ENCODE results near the gene OSBPL8.
A peak's percentile ranks its signal among the peaks of the same experiment; 100 is the strongest.

Gene OSBPL8

GRCh38 chr12:76555797-76556196 lies 3.8 kb downstream of the OSBPL8 start:
- DNase-seq = no peak

- no peak for DNase-seq
Observed at GRCh38 chr12:76555231-76555767, 4.3 kb downstream of the OSBPL8 start.

GRCh38 chr12:76554405-76555230 lies 5.0 kb downstream of the OSBPL8 start:
- peak; percentile 34 to 54 for DNase-seq

- no peak for DNase-seq
Observed at GRCh38 chr12:76552343-76552938, 7.1 kb downstream of the OSBPL8 start.

- DNase-seq = no peak
Observed at GRCh38 chr12:76551482-76551888, 8.1 kb downstream of the OSBPL8 start.

DNA sequence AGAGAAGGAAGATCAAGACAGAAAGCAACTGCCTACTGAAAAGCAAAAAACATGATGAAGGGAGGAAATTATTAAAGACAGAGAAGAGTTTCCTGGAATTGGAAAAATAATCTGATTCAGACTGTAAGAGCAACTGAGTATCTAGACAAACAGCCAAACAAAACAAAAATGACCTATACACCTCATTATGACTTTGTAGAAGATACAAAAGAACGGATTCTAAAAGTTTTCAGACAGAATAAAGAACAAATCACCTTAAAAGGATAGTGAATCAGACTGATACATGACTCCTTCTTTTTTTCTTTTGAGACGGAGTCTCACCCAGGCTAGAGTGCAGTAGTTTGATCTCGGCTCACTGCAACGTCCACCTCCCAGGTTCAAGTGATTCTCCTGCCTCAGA lies 10.4 kb downstream of the OSBPL8 start:
- no peak for DNase-seq

DNA sequence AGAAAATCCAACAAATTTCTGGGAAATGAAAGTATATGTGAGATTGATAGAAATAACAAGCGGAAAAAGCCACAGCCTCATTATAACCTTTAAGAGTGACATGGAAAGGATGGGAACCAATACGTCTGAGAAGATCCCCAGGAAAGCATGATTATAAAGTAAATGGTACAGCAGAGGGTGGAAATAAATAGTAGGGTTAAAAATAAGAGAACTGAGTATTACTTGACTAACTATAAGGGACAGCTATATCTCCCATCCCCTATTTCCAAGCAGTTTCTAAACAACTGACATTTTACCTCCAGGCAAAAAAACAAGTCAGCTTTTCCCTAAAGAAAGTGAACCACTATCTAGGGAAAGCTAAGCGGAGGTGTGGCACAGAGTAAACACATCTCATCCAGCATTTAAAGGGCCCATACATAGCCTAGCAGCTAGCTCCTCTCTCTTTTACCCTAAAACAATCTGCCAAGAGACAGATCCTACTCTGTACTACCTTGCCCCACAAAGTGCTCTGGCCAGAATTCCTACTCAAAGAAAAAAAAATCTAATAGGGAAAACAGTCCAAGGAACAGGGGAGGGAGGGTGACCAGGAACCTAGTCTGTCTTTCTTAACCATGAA lies 11.2 kb downstream of the OSBPL8 start:
- no peak for DNase-seq

DNA sequence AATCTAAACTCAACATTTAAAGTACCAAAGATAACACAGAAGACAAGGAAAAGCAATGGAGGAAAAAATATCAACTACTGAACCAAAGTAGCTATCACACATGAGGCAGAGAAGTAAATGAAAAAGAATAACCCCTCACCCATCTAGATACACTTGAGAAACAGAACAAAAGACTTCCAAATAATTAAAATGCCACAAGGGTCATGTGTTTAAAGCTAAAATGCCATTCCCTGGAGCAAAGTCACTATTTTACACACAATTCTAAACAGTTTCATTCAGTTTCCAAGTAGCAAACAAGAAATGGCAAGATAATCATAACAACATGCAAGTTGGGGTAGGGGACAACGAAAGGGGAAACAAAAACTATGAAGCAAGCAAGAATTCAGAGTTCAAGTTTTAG lies 12.0 kb downstream of the OSBPL8 start:
- no peak for DNase-seq

DNA sequence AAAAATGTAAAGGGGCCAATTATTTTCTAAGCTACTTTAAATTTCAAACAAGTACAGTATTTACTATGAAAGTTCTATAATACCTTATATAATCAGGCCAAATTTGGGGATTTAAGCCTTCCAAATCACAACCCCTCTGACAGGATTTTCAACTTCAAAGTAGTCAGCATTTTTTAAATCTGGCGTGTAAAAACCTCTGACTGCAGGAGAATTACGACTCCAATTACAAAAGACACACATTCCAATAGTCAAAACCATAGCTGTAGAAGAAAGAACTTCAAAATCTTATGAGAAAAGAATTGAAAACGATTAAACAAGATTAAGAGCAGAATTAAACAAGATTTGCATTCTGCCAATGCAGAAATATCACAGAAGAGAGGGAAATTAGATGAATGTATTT lies 12.7 kb downstream of the OSBPL8 start:
- DNase-seq = no peak

DNA sequence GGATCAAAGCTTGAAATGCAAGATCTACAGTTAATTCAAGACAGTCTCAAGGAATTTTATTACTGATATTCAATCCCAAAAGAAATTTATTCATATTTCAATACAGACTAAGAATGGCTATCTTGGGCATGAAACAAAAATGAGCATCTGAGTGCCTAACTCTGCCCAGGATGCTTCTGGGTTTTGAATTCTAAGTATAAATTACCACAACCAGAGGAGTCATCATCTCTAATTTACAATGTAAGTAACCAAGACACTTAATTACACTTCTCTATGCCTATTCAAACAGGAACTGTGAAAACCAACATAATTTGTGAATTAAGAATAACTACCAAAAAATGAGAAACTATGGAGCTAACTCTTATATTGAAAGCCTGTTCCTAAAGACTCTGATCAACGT lies 14.1 kb downstream of the OSBPL8 start:
- no peak for DNase-seq

DNA sequence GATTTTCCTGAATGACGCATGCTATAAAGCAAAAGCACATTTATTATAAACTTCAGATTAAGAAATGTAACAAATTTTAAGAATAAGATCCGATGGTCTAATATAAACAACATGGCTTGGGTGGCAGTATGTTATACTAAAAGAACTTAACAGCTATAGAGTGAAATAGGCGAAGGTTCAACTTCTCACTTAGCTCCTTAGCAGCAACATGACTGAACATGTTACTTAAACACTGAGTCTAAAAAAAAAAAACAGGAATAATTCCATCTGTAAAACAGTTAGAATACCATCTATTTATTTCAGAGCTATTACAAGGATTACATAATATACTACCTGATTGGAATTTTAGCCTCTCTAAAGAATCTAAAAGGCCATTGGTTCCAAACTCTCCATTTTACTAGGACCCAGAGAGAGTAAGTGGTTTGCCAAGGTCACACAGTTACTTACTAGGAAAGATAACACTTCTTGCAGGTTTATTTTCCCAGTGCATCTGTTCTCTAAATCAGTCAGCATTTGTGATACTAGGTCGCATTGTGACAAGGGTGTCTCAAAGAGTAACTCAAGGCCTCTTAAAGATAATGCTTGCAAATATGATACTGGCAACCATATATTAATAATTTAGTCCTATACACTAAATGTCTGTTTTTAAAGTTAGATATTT lies 14.8 kb downstream of the OSBPL8 start:
- DNase-seq = no peak

DNA sequence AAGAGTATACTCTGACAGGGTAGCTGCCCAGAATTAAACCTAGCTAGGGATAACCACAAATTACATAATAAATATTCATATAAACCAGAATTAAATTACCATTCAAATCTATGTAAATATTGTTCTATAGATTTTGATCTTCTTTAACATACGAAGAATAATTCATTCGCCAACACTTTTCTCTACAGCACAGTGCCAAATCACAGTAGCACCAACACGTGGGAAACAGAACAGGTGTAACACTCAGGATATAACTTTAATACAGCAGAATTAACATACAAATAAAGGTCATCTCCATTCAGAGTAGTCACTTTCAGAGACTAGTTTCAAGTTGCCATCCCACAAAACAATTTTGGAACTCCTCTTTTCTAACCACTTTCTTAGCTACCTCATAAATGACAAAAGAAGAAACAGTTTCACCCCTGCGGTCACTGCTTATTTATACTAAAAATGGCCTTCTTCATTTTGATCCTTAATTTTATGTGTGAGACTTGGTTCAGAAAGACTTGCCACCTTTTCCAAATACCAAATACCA lies 15.7 kb downstream of the OSBPL8 start:
- DNase-seq = no peak

DNA sequence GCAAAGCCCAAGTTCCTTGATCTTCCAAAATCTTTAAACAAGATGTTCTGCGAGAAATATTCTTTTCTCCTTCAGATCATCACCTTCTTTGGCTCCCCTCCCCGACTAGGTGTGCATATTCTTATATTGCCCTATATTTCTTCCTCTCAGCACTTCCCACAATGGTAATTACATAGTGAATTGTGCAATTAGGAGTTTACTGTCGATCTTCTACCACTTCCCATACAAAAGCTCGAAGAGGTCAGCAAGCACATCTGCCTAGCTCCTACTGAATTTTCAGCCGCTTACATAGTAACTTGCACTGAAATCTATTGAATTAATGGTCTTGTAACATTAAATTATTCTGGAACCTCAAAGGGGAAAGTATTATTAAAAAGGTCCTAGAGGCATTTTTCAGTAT lies 16.7 kb downstream of the OSBPL8 start:
- peak in 1 of 2 experiments; percentile 48 for DNase-seq

GRCh38 chr12:76539727-76540126 lies 19.8 kb downstream of the OSBPL8 start:
- no peak for DNase-seq

GRCh38 chr12:76537923-76538322 lies 21.6 kb downstream of the OSBPL8 start:
- DNase-seq = no peak

- no peak for DNase-seq
Observed at GRCh38 chr12:76536546-76536945, 23.0 kb downstream of the OSBPL8 start.

DNA sequence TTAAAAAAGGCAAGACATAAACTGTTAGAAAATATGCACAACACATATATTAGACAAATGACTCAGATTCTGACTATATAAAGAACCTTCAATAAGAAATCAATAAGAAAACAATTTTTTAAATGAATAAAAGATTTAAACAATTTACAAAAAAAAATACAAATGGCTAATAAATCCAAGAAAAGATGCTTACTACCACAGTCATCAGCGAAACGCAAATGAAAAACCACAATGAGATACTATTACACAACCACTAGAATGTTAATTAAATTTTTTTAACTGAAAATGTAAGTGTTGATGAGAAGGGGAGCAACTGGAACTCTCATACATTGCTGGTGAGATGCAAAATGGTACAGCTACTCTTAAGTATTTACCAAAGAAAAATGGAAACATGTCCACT lies 24.4 kb downstream of the OSBPL8 start:
- no peak for DNase-seq

- DNase-seq = no peak
Observed at GRCh38 chr12:76533331-76533730, 26.2 kb downstream of the OSBPL8 start.

GRCh38 chr12:76532520-76532919 lies 27.1 kb downstream of the OSBPL8 start:
- DNase-seq = no peak

- no peak for DNase-seq
Observed at GRCh38 chr12:76531056-76531455, 28.5 kb downstream of the OSBPL8 start.

- DNase-seq = no peak
Observed at GRCh38 chr12:76530516-76530915, 29.1 kb downstream of the OSBPL8 start.

GRCh38 chr12:76529226-76529918 lies 30.2 kb downstream of the OSBPL8 start:
- no peak for DNase-seq
